ENCODE results near the gene TM4SF18. TPM values are rescaled to one million over a fixed set of nuclear protein-coding genes. Genes with fewer than 3 reads are reported as not detected.

The TM4SF18 gene
- polyA plus RNA-seq, 1 of the 3 experiments (the other 2 are of a cell fraction), result 0.30 TPM

DNA sequence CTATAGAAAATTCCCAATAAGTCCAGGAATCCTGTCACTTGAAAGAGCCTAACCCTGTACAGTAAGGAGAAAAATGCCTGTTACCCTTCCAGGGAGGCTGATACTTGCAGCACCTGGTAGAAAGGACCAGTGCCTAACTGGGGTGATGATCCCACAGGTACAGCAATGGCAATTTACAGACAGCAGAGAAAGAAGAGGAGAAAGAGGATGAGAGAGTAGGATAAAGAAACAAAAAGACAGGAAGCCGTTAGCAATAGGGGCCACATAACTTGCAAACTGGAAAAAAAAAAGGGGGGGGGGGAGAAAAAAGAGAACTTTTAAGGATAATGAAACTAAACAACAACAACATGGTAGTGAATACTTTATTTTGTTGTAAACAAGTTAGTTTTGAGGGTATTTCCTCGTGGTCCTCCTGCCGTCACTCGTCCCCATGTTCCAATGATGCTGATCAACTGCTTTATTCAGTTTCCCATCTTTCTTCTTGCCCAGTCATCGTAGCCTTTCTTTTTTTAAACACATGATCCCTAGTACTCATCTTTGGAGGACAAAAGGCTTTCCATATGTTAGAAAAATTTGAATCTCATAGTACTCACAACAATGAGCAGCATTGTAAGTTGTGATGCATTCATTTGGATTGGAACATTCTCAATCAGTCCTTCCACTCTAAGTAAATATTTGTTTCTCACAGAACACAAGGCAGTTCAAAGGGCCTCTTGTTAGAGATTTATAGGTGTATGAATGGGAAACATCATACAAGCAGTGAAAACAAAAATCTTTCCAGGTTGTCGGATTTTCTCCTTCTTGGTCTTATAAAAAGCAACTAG, 35.5 kb upstream of the TM4SF18 start:
- CTCF ChIA-PET, result no interaction called here
- H3K36me3 ChIP-seq (replicated peaks in 1 of 2; ENCODE audit: control insufficient read depth in 1 of 2, insufficient read depth in 2 of 2, low read length in 1 of 2), result peaks cover 10 to 37% of the 10 kb centered on the region in 2 experiments
- 77% methylated on average over 6 of the region's 6 CpGs for WGBS (ENCODE audit: low lambda C conversion rate)
- H3K9me2 ChIP-seq, result no peaks in the 10 kb centered on the region
- TF ChIP-seq EP300 (IDR thresholded peaks at IDR 0.05; ENCODE audit: borderline replicate concordance in 1 of 2, low read depth in 1 of 2, low read length in 1 of 2) (no peak), SMC3 (IDR thresholded peaks at IDR 0.05; ENCODE audit: low read depth, low read length) (no peak), MEF2A (IDR thresholded peaks at IDR 0.05; ENCODE audit: borderline replicate concordance, low read depth) (no peak), TCF12 (IDR thresholded peaks at IDR 0.05) (no peak), FOXJ3 (CRISPR knock-in tag; IDR thresholded peaks at IDR 0.05) (no peak)
- TF ChIP-seq, protein P1, sequence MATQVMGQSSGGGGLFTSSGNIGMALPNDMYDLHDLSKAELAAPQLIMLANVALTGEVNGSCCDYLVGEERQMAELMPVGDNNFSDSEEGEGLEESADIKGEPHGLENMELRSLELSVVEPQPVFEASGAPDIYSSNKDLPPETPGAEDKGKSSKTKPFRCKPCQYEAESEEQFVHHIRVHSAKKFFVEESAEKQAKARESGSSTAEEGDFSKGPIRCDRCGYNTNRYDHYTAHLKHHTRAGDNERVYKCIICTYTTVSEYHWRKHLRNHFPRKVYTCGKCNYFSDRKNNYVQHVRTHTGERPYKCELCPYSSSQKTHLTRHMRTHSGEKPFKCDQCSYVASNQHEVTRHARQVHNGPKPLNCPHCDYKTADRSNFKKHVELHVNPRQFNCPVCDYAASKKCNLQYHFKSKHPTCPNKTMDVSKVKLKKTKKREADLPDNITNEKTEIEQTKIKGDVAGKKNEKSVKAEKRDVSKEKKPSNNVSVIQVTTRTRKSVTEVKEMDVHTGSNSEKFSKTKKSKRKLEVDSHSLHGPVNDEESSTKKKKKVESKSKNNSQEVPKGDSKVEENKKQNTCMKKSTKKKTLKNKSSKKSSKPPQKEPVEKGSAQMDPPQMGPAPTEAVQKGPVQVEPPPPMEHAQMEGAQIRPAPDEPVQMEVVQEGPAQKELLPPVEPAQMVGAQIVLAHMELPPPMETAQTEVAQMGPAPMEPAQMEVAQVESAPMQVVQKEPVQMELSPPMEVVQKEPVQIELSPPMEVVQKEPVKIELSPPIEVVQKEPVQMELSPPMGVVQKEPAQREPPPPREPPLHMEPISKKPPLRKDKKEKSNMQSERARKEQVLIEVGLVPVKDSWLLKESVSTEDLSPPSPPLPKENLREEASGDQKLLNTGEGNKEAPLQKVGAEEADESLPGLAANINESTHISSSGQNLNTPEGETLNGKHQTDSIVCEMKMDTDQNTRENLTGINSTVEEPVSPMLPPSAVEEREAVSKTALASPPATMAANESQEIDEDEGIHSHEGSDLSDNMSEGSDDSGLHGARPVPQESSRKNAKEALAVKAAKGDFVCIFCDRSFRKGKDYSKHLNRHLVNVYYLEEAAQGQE (IDR thresholded peaks at IDR 0.05; ENCODE audit: low read depth, low read length), result no peak
- H3K4me1 ChIP-seq (ENCODE audit: control insufficient read depth in 1 of 2, insufficient read depth in 2 of 2, low read depth in 1 of 2, low read length in 1 of 2), result peaks cover 0 to 32% of the 10 kb centered on the region in 2 experiments; a peak in 2 of 4 replicates
- POLR2A ChIA-PET, result no interaction called here
- no peaks in the 10 kb centered on the region for H3K9me3 ChIP-seq
- H2AFZ ChIP-seq (ENCODE audit: low read depth), result no peak overlapping the region
- peaks cover 53% of the 10 kb centered on the region for H3F3A ChIP-seq (replicated peaks; ENCODE audit: insufficient read depth)
- no peak overlapping the region for H3K4me2 ChIP-seq
- DNase-seq, result no peak
- H3K79me2 ChIP-seq (ENCODE audit: insufficient read depth), result peaks cover 14% of the 10 kb centered on the region
- no peak overlapping the region for H3K4me3 ChIP-seq (ENCODE audit: low read depth in 2 of 2, low read length in 1 of 2)
- no peaks in the 10 kb centered on the region for H3K27me3 ChIP-seq (ENCODE audit: insufficient read depth)
- no peak overlapping the region for H3K9ac ChIP-seq
- H3K27ac ChIP-seq (ENCODE audit: low read depth in 2 of 2, low read length in 1 of 2), result peak overlapping the region in 1 of 2 experiments; percentile 62; a peak in 2 of 4 replicates
- no peaks in the 10 kb centered on the region for H4K20me1 ChIP-seq (ENCODE audit: insufficient read depth)

DNA sequence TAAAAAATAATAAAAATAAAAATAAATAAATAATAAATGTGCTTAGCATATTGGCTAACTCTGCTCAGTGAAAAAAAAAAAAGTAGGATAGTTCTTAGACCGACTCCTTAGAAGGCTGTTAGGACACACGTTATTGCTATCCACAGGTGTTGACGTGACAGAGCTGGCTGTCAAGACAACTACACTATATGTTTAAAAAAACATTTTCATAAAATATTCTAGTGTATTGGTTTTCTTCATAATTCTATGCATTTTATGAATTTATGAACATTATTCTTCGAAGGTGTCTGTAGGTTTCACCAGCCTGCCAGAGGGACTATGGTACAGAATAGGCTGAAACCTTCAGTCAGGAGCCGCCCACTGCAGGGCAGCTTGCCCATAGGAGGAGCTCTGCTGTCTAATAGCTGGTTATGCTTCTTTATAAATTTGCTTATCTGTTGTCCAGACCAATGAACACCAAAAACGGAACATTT, 34.8 kb upstream of the TM4SF18 start:
- 77% methylated on average over 6 of the region's 6 CpGs for WGBS (ENCODE audit: low lambda C conversion rate)
- Histone ChIP-seq H2AFZ (ENCODE audit: low read depth) (no peak overlapping the region), H3K79me2 (ENCODE audit: insufficient read depth) (peaks cover 9% of the 10 kb centered on the region), H3K4me2 (no peak overlapping the region), H3K27ac (ENCODE audit: low read depth in 2 of 2, low read length in 1 of 2) (peak overlapping the region in 1 of 2 experiments; percentile 62; a peak in 2 of 4 replicates), H3K4me1 (ENCODE audit: control insufficient read depth in 1 of 2, insufficient read depth in 2 of 2, low read depth in 1 of 2, low read length in 1 of 2) (peaks cover 0 to 32% of the 10 kb centered on the region in 2 experiments; a peak in 2 of 4 replicates), H3K9ac (no peak overlapping the region), H4K20me1 (ENCODE audit: insufficient read depth) (no peaks in the 10 kb centered on the region), H3K9me2 (no peaks in the 10 kb centered on the region), H3F3A (replicated peaks; ENCODE audit: insufficient read depth) (peaks cover 53% of the 10 kb centered on the region), H3K27me3 (ENCODE audit: insufficient read depth) (no peaks in the 10 kb centered on the region), H3K9me3 (no peaks in the 10 kb centered on the region), H3K36me3 (replicated peaks in 1 of 2; ENCODE audit: control insufficient read depth in 1 of 2, insufficient read depth in 2 of 2, low read length in 1 of 2) (peaks cover 10 to 30% of the 10 kb centered on the region in 2 experiments), H3K4me3 (ENCODE audit: low read depth in 2 of 2, low read length in 1 of 2) (no peak overlapping the region)
- CTCF ChIA-PET, result no interaction called here
- TF ChIP-seq, protein P2, sequence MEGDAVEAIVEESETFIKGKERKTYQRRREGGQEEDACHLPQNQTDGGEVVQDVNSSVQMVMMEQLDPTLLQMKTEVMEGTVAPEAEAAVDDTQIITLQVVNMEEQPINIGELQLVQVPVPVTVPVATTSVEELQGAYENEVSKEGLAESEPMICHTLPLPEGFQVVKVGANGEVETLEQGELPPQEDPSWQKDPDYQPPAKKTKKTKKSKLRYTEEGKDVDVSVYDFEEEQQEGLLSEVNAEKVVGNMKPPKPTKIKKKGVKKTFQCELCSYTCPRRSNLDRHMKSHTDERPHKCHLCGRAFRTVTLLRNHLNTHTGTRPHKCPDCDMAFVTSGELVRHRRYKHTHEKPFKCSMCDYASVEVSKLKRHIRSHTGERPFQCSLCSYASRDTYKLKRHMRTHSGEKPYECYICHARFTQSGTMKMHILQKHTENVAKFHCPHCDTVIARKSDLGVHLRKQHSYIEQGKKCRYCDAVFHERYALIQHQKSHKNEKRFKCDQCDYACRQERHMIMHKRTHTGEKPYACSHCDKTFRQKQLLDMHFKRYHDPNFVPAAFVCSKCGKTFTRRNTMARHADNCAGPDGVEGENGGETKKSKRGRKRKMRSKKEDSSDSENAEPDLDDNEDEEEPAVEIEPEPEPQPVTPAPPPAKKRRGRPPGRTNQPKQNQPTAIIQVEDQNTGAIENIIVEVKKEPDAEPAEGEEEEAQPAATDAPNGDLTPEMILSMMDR (IDR thresholded peaks at IDR 0.05), result peak; percentile 23; the same call in 1 of the 2 replicates
- TF ChIP-seq, protein P3, sequence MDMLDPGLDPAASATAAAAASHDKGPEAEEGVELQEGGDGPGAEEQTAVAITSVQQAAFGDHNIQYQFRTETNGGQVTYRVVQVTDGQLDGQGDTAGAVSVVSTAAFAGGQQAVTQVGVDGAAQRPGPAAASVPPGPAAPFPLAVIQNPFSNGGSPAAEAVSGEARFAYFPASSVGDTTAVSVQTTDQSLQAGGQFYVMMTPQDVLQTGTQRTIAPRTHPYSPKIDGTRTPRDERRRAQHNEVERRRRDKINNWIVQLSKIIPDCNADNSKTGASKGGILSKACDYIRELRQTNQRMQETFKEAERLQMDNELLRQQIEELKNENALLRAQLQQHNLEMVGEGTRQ (IDR thresholded peaks at IDR 0.05; ENCODE audit: borderline replicate concordance, low read depth, low read length), result no peak
- DNase-seq, result no peak
- POLR2A ChIA-PET, result no interaction called here
